ENCODE data around the gene ZNF22. TPM values are rescaled to one million over a fixed set of nuclear protein-coding genes. Genes with fewer than 3 reads are reported as not detected.

ZNF22 gene
- total RNA-seq, 1 donor from 2014 or later = 16.5 TPM

DNA sequence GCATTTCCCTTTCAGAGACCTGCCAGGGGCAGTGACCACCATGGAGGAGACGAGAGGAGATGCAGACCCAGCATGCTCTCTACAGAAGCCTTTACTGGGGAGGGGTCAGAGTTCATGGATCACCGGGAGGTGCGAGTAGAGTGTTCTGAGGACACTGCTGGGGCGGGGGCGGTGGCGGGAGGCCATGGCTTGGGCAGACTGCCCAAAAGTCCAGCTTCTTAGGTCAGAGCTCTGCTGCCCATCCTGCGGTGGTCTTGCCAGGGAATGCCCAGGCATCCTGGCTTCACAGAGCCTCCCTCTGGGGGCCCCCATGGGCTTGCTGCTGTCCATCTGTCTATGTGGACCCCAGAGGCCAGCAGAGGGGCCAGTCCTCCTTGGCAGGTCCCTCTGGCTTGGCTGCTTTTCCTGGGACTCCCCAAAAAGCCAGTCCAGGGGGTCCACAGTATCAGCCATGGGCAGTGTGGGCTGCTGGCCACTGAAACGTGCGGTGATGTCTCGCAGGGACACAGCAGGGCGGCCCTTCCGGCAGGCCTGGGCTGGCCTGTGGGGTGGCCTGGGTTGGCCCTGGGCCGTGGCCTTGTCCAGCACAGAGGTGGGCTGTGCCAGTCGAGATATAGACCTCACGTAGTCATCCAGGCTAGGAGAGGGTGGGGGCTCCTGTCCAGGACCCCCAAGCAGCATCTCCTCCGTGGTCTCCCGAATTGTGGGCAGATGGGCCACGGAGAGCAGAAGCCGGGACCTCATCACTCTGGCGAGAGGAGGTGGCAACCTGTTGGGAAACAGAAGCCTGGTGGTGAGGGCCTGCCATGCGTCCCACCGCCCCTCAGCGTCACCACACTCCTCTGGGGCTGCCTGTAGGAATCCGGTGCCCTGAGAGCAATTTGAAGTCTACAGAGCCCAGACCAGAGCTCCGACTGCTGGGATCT is 23.2 kb upstream of the ZNF22 start:
- DNase-seq (ENCODE audit: low spot score) = no peak

DNA sequence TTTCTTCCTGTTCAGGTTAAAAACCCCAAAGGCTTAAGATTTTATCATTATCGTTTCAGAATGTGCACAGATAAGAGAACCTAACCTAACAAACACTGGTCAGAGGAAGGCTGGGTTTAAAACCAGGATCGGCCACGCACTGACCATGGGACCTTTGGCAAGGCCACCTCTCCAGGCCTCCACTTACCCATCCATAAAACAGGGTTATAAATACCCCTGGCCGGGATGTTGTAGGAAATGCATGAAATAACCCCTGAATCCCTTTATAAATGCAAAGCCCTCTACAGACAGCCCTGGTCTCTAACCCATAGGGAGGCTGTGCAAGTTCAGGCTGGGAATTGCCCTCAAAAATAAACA is 22.5 kb upstream of the ZNF22 start:
- DNase-seq (ENCODE audit: low spot score) = no peak

DNA sequence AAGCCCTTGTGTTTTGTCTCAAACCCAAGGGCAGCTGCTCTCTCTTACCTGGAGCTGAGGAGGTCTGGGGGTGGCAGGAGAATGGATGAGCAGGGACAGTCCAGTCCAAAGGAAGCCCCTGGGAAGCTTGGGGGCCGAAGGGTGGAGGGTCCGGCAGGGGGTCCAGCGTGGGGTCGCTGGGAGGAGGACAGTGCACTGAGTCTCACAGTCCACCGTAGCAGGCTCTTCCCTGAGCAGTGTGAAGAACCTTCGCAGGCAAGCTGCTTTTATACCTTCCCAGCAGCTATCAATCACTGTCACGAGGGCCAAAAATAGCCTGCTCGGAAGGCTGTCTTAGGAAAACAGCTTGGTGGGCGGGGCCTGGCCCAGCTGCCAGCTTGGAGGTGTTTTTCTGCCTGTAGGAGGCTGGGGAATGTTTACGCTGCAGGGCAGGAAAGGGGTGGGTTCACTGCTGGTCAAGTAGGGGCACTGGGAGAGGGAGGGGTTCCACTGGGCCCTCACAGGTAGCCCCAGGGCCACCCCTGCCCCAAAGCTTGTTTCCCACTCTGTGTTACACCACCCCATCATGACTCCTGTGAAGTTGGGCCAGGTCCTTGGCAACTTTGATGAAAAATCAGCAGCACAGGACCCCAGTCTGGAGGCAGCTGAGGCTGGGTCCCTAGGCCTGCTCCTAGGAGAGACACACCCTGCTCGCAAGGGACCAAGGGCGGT is 22.0 kb upstream of the ZNF22 start, which contains the start of gene DEPP1:
Gene DEPP1 (minus strand): TSS at position 240 of the 711 bp plus-strand sequence. CDS start 779 bp downstream, outside the sequence.
- peak; percentile 94 for DNase-seq (ENCODE audit: low spot score)

DNA sequence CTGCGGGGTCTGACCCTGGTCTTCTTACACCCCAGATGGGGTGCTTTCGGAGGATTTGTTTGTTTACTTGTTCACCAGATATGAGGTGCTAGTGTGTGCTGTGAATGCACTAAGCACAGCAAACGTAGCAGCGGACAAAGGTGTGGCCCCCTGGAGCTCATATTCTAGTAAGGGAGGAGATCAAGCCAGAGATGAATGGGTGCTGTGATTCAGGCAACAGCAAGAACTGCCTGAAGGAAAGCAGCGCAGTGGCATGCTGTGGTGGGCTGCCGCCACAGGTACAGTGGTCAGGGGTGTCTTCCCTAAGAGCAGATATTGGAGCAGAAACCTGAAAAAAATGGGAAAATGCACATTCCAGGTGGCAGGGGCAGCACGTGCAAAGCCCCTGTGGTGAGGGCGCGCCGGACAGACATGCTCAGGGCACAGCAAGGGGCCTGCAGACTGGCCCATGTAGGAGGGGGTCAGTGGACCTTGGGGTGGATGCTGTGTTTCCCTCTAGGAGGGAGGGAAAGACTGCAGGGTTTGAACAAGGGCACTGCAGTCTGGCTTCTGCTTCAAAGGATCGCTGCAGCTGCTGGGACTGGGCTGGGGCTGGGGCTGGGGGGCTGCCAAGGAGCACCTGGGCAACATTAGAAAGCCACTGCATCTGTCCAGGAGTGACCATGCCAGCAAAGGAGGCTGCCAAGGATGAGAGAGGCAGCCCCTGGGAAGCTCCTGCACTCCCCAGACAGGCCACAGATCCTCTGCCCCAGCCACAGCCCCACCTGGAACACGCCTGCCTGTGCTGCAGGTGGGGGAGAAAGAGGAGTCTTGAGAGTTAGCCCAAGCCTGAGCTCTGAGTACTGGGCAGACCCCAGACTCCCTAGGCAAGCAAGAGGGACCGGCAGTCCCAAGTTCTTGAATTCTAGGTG is 21.2 kb upstream of the ZNF22 start:
- no peak for DNase-seq (ENCODE audit: low spot score)

DNA sequence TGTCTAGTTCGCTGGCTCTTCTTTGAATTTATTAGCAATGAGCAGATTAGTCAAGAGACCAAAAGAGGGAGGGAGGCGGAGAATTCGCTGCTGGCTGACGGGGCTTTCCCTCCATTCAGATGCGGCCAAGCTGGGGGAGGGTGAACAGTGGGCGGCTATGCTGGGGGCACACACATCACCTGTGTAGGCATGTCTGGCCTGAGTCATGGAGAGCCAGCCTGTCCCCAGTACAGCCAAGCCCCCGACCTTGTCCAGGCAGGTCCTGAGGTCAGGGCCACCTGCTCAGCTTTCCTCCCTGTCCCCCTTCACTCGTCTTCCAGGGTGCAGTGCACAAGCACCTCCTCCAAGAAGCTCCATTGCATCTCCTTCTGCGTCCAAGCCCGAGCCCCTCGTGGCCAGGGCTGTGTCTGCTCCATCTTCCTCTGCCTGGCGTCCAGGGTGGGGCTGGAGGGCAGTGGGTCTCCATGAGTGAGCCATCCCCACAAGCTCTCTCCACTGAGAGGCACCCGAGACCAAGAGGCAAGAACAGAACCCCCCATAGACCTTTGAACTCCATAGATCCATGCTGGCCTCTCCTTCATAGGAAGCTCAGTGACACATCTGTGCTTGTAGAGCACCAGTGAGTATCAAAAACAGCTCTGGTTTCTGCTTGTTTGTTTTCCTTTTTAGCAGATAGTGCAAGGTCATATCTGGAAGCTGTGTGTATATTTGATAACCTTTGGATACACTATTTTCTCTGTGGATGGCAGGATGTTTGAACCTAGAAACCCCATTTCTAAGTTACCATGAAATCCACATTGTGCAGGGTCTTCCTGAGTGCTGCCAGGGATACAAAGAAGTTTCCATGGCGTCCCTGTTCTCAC is 20.2 kb upstream of the ZNF22 start:
- no peak for DNase-seq (ENCODE audit: low spot score)

DNA sequence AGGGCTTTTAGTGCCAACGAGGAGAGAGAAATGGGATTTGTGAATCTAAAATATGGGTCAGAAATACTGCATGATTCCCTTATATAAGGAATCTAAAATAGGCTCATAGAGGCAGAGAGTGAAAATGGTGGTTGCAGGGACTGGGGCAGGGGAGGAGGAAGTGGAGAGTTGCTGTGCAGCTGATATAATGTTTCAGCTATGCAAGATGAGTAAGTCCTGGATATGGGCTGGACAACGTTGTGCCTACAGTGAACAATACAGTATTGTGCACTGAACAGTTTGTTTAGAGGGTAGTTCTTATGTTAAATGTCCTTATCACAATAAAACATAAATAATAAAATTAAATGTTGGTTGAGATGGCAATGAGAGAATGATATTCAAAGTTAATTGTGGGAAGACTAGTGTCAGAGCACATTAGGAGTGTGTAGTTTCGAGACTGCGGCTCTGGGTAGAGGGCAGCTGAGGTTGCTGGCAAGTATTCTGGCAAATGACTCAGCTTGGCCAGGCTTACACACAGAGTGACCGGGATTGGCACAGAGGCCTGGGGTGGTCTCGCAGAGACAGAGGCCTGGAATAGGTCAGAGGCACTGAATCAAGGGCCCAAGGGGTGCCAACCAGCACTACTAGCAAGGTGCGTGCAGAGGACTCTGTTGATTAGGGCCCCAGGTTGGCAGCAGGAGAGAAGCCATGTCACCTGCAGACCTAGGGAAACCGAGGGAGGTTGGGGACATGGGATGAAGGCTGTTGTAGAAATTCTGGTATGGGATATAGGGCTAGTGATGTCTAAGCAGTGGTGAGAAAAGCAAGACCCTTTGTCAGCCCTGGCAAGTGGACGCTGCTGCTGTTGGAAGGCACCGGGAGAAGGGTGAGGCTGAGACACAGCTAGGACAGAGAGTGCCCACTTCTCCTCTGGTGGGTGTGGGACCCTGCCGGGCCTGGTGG is 19.3 kb upstream of the ZNF22 start:
- no peak for DNase-seq (ENCODE audit: low spot score)

DNA sequence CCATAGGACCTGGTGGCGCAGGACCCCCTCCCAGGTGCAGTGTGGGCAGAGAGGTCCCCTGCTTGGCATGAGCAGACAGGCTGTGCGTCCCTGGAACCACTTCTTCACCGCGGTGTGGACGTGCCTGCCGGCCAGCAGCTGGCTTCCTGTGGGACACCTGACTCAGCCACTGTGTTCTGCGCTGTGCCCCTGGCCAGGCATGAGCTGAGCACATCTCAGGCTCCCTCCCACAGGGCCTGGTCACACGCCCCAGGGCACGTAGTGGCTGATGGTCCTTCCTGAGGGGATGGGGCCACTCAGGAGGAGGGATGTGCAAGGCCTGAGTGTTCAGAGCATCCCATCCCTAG is 18.6 kb upstream of the ZNF22 start:
- DNase-seq (ENCODE audit: low spot score) = no peak

DNA sequence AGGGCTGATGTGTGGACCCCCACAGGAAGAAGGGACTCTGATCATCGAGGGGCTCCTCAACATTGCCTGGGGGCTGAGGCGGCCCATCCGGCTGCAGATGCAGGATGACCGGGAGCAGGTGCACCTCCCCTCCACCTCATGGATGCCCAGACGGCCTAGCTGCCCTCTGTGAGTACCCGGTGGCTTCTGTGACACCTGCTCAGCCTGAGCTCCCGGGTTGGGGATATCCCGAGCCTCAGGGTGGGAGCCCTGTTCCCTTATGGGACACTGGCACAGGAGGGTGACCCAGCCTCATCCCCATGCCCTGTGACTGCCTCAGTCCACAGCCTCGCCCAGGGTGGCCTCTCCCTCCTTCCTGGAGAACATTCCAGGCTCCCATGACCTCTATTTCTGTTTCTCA is 18.2 kb upstream of the ZNF22 start:
- no peak for DNase-seq (ENCODE audit: low spot score)

DNA sequence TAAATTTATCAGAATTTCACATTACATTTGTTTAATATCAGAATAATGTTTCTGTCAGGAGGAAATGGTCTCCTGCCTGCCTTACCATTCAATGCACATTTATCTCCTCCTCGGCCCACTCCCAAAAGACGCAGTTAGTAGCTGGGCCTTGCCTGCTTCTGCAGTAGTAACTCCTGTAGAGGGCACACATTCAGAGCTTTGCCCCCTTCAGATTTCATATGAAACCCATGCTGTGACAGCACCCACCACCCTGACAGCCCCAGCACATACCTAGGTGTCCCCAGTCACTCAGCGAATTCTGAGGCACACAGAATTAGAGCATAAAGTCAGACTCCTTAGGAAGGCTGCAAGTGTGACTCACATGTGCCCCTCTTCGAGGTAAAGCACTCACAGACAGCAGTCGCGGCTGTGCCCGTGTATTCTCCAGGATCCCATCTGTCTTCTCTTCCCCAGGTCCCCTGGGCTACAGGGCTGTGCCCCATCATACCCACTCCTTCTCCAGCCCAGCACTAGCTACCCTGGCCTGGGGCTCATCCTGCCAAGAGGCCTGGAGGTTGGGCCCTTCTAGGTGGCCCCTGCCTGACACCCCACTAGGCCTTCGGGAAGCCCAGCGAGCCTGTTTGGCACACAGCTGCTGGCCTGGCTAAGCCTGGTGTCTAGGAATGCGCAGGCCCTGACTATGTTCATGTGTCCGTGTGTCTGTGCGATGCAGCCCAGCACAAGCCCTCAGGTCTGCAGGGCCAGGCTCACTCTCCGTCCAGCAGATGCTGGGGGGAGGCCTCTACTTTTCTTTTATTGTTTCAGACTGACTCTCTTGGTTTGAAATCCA is 17.4 kb upstream of the ZNF22 start:
- no peak for DNase-seq (ENCODE audit: low spot score)

DNA sequence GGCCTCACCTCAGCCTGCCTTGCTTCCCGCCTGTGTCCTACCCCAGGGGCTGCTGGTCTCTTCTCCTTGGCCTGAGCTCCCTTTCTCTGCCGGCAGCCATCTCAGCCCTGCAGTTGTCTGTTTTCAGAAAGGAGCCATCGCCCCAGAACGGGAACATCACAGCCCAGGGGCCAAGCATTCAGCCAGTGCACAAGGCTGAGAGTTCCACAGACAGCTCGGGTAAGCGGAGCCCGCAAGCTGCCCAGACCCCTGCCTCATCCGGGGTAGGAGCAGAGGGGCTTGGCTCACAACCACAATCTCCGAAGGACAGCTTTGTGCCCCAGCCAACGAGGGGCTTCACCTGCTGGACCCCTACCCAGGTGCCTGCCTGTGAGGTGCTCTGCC is 16.8 kb upstream of the ZNF22 start:
- no peak for DNase-seq (ENCODE audit: low spot score)

DNA sequence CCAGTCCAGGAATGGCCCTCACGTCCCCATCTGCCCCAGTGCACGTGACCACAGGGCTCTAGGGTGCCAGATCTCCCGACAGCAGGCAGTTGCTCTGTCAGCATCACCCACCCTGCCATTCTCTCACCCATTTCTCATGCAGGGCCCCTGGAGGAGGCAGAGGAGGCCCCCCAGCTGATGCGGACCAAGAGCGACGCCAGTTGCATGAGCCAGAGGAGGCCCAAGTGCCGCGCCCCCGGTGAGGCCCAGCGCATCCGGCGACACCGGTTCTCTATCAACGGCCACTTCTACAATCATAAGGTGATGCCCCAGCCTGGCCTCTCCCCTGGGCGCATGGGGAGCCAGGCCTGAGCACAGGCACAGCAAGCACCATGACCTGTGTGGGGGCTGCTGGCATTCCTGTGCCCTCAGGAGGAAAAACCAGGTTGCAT is 16.0 kb upstream of the ZNF22 start:
- DNase-seq (ENCODE audit: low spot score) = no peak

DNA sequence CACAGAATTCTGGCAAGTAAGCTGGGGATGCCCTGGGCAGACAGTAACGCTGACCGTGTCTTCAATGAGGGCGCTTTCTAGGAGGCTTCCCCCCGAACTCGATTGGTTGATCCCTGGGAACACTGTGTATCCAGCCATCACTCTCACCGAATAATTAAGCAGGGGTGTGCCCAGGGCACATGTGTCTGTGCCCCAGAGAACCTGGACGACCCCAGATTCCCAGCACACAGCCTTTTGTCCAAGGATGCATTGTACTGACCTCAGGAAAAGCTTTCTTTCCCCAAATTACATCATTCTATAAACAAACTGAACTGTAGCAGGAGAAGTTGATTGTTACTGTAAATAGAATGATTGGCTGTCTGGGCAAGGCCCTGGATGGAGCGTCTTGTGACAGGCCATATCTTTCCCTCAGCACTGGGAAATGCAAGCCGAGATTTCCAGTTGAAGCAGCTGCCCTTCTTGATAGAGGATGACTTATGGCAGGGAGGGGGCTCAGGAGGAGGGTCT is 15.5 kb upstream of the ZNF22 start:
- DNase-seq (ENCODE audit: low spot score) = no peak

DNA sequence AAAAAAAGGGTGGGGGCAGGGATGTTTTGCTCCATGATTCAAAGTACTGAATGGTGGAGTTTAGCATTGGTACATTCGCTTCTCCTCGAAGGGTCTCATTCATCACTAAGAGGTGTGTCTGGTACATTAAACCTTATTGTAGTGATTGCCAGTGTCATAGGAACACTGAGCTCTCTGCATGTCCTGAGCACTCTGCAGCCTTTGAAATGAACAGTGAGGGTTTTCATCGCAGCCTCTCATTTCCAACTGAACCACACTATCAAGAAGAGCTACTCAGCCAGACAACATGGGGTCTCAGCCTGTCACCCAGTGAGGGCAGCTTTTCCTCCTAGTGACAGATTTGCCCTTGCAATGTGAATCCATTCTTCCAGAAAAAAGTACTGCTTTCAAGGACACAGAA is 14.5 kb upstream of the ZNF22 start:
- no peak for DNase-seq (ENCODE audit: low spot score)

DNA sequence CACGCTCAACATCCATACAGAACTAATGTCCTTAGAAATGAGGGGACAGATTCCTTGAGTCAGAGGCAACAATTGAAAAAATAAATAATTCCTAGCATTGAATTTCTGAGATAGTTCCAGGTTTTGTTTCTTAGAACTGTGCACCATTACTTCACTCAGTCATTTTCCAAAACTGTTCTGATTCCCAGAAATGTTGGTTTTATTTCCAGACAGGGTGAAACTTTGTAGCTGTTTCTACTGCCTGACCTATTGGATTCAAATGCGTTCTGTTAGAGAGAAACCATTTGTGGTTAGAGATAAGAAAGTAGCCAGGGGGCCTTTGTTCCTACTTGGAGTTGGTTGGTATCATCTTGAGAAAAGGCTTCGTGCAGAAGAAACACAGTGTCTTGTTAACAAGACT is 14.1 kb upstream of the ZNF22 start:
- no peak for DNase-seq (ENCODE audit: low spot score)

DNA sequence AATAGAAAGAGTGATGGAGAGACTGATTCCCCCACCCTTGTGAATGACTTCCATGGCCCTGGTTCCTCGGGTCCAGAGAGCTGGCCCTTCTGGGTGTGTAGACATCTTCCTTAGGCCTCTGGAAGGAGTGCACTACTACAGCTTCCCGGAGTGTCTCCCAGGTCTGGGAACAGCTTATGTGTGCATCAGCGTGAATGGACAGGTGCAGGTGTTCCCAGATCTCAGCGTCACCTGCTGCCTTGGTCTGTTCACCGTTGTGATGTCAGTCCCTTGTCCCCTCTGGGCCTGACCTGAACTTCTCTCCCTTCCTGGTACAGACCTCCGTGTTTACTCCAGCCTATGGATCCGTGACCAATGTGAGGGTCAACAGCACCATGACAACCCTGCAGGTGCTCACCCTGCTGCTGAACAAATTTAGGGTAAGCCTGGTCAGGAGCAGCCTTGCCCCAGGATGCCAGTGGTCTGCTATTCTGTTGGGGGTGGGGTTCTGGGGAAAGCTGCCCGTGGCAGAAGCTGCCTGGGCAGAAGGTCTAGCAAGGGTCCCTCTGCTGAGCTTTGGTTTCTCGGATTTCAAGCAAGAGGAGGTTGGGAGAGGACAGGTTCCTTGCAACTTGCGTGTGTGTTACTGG is 11.7 kb upstream of the ZNF22 start:
- peak; percentile 8 for DNase-seq (ENCODE audit: low spot score)

DNA sequence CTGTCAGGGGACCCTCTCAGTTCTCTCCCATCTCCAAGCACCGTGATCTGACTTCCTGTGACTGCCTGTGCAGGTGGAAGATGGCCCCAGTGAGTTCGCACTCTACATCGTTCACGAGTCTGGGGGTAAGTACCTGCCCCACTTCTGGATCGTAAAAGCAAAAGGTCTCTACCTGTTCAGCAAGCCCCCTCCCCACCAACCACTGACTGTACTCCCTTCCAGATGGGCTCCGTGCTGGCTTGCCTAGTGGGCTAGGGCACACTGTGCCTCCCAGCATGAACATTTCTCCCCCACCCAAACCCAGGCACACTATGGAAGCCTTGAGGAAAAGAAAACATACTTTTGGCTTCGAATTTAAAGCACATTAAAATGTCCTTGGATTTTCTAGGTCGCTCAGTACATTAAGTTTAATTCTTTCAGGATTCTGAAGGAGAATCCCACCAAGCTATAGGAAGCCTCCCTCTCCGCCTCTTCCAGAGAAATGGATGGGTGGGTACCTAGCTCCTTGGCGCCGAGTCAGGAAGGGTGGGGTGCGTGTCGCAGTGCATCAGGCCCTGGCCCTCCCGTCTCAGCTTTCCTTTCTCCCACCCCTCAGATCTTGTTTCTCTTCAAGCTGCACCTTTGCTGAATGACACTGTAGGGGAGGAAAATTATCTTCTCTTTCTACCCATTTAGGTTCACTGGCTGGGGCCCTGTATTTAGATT is 11.0 kb upstream of the ZNF22 start:
- peak; percentile 4 for DNase-seq (ENCODE audit: low spot score)

DNA sequence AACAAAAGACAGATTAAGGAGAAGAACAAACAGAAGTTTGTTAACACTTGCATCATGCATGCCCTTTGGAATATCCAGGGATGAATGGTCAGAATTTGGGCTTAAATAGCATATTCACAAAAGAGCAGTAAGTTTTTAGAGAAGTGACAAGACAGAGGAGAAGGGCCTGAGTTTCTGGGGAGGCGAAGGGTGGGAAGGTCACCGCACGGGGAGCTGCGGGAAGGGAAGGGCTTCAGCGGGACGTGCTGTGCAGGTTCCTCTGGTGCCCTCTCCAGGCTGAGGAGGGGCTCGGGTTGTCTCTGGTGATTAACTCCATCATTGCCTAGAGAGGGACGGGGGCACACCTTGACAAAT is 10.4 kb upstream of the ZNF22 start:
- DNase-seq (ENCODE audit: low spot score) = peak; percentile 9

DNA sequence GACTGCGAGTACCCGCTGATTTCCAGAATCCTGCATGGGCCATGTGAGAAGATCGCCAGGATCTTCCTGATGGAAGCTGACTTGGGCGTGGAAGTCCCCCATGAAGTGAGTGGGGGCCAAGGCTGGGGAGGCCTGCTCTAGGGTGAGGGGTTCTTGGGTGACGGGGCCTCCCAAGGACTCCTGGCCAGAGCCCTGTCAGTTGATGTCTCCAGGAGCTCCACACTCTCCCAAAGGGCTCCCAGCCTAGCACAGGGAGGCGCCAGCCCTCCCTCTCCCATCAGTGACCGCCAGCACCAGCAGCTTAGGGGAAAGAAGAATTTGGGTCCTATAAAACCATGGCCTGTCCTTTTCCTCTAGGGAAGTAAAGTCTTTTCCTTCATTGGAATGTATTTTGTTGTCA is 9.8 kb upstream of the ZNF22 start:
- DNase-seq (ENCODE audit: low spot score) = peak; percentile 6
